Muscle of arm (tissue), 12 donors: Measurements from ENCODE around the gene NID1. TPM values are rescaled to one million over a fixed set of nuclear protein-coding genes. Genes with fewer than 3 reads are reported as not detected.
"Not testable (repeated sequence)": the region's sequence is repeated elsewhere in the genome, so short reads cannot be mapped to it uniquely, and the experiment has no call there.

Experiments used
- DNase-seq: peaks from one replicate; pipeline ENCODE4 v3.0.0-alpha.2; 2013
- polyA plus RNA-seq, 12 donors: library from polyadenylated mRNA; unstranded; fragments of 120-200 nt; gene quantifications; one replicate each; pipeline ENCODE4 v1.2.1, GENCODE V29; 2013; ENCODE audit not compliant: insufficient read length in 12 of 12

The NID1 gene
- polyA plus RNA-seq, 12 donors = 154 to 314 (median 260) TPM

GRCh38 chr1:235938709-235939479, 126.0 kb downstream of the NID1 start:
- DNase-seq = no peak

GRCh38 chr1:235937123-235937522, 127.8 kb downstream of the NID1 start:
- no peak for DNase-seq

- no peak for DNase-seq
These were observed 129.4 kb downstream of the NID1 start for GRCh38 chr1:235935235-235936225.

- DNase-seq = no peak
These were observed 131.1 kb downstream of the NID1 start for GRCh38 chr1:235933766-235934116.

GRCh38 chr1:235933017-235933765, 131.7 kb downstream of the NID1 start:
- no peak for DNase-seq

- DNase-seq = no peak
These were observed 132.8 kb downstream of the NID1 start for GRCh38 chr1:235932090-235932510.

- no peak for DNase-seq
These were observed 133.6 kb downstream of the NID1 start for GRCh38 chr1:235931171-235931738.

- DNase-seq = no peak
These were observed 134.3 kb downstream of the NID1 start for GRCh38 chr1:235930543-235930942.

GRCh38 chr1:235929216-235929615, 135.7 kb downstream of the NID1 start:
- DNase-seq = no peak

- no peak for DNase-seq
These were observed 136.7 kb downstream of the NID1 start for GRCh38 chr1:235928197-235928596.

- DNase-seq = not testable (repeated sequence)
These were observed 137.3 kb downstream of the NID1 start for GRCh38 chr1:235927551-235927950.

Other genes starting within 250 kb of the NID1 start
- 10 to 100 TPM in 2 of 12 donors, 1 to 10 TPM in 9, not detected in 1; 4.5 to 17.1 (median 7.3) TPM for gene LYST, start 198.2 kb downstream of the NID1 start, polyA plus RNA-seq
- gene GPR137B, start 77.4 kb upstream of the NID1 start, polyA plus RNA-seq = 10 to 100 TPM in 3 of 12 donors, 1 to 10 TPM in 8, not detected in 1; 4.5 to 26.3 (median 6.9) TPM
- gene ERO1B, start 216.9 kb upstream of the NID1 start, polyA plus RNA-seq = 10 to 100 TPM in 1 of 12 donors, 1 to 10 TPM in 10, not detected in 1; 2.0 to 10.5 (median 4.1) TPM